ENCODE measurements around the gene NAE1.

Gene NAE1

DNA sequence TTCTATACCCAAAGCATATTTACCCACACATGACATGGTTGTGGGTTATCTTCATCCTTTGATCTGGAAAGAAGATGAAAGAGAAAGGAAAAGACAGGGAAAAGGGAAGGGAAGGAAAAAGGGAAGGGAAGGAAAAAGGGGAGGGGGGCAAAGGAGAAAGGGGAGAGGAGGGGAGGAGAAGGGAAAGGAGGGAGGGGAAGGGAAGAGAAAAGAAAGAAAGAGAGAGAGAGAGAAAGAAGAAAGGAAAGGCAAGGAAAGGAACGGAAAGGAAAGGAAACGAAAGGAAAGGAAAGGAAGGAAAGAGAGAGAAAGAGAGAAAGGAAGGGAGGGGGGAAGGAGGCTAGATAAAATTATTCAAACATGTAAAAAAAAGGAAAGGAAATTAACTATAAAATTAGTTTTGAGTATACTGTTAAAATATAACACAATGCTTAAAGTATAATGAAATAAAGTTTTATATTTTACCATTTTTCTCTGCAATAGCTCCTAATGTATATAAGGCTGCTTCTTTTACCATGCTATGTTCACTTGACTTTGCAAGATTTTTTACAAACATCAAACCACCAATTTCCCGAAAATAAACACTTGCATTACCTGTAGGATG, 40.5 kb downstream of the NAE1 start:
- ChIA-PET POLR2A (no interaction called here), CTCF (no interaction called here)
- no peak for TF ChIP-seq NFRKB (IDR thresholded peaks at IDR 0.05)
- TF ChIP-seq TARDBP (IDR thresholded peaks at IDR 0.05): no peak
- no peak for TF ChIP-seq FOXM1 (IDR thresholded peaks at IDR 0.05; ENCODE audit: borderline replicate concordance)
- TF ChIP-seq, protein P1, sequence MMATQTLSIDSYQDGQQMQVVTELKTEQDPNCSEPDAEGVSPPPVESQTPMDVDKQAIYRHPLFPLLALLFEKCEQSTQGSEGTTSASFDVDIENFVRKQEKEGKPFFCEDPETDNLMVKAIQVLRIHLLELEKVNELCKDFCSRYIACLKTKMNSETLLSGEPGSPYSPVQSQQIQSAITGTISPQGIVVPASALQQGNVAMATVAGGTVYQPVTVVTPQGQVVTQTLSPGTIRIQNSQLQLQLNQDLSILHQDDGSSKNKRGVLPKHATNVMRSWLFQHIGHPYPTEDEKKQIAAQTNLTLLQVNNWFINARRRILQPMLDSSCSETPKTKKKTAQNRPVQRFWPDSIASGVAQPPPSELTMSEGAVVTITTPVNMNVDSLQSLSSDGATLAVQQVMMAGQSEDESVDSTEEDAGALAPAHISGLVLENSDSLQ (IDR thresholded peaks at IDR 0.05): no peak
- TF ChIP-seq LEF1 (IDR thresholded peaks at IDR 0.05; ENCODE audit: borderline replicate concordance): no peak
- TF ChIP-seq SP1 (IDR thresholded peaks at IDR 0.05): no peak
- no peak for TF ChIP-seq SUZ12 (IDR thresholded peaks at IDR 0.05)
- TF ChIP-seq FOXA1 (IDR thresholded peaks at IDR 0.05): no peak
- TF ChIP-seq CTBP1 (IDR thresholded peaks at IDR 0.05; ENCODE audit: borderline replicate concordance): no peak
- no peak for TF ChIP-seq HDGF (IDR thresholded peaks at IDR 0.05; ENCODE audit: borderline replicate concordance)
- TF ChIP-seq ELF4 (IDR thresholded peaks at IDR 0.05): no peak
- no peak for TF ChIP-seq ARNT (IDR thresholded peaks at IDR 0.05)
- no peak for TF ChIP-seq BHLHE40 (IDR thresholded peaks at IDR 0.05; ENCODE audit: borderline replicate concordance)
- DNase-seq (ENCODE audit: extremely low spot score): no peak

DNA sequence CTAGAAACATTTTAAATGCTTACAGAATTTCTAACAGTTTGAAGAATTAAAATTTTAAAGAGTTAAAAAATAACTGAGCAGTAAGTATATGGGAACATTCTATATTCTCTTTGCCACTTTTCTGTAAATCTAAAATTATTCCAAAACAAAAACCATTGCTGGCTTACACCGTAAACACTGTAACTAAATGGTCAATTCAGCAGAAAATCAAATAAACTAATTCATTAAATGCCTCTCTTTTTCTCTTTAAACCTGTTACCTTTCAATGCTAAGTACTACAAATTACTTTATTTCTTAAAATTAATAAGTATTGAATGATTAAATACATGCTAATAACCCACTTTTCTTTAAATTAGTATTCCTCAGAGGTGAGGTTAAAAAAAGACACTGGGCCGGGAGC, 43.3 kb downstream of the NAE1 start:
- TF ChIP-seq FOXM1 (IDR thresholded peaks at IDR 0.05; ENCODE audit: borderline replicate concordance) (no peak), CTBP1 (IDR thresholded peaks at IDR 0.05; ENCODE audit: borderline replicate concordance) (no peak)
- ChIA-PET POLR2A (no interaction called here), CTCF (no interaction called here)
- no peak for DNase-seq (ENCODE audit: extremely low spot score)

DNA sequence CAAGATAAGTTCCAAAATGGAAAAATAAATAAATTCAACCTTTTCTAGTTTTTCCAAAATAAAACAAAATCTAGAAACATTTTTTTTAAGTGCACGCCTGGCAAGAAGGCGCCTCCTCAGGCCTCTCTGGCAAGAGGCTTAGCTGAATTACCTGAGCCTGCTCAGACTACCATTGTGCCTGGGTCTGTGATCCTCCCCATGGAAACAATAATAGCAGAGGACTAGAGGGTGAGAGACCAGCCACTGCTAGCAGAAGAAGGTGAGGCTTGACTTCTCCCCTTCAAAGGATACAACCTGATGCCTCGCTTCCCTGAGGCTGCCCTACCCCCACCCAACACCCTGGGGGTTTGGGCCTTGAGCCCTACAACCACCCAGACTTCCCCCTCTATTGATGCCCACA, 44.2 kb downstream of the NAE1 start:
- no peak for DNase-seq (ENCODE audit: extremely low spot score)
- TF ChIP-seq LEF1 (IDR thresholded peaks at IDR 0.05; ENCODE audit: borderline replicate concordance) (no peak), ZNF384 (IDR thresholded peaks at IDR 0.05) (no peak), L3MBTL2 (conservative IDR thresholded peaks at IDR 0.05) (no peak), FOXM1 (IDR thresholded peaks at IDR 0.05; ENCODE audit: borderline replicate concordance) (no peak), FOXA1 (IDR thresholded peaks at IDR 0.05) (no peak), ARNT (IDR thresholded peaks at IDR 0.05) (no peak), FOXK2 (IDR thresholded peaks at IDR 0.05) (no peak), TARDBP (IDR thresholded peaks at IDR 0.05) (no peak), SP1 (IDR thresholded peaks at IDR 0.05) (no peak), ELF4 (IDR thresholded peaks at IDR 0.05) (no peak), NFRKB (IDR thresholded peaks at IDR 0.05) (no peak), HDGF (IDR thresholded peaks at IDR 0.05; ENCODE audit: borderline replicate concordance) (no peak), CTBP1 (IDR thresholded peaks at IDR 0.05; ENCODE audit: borderline replicate concordance) (no peak), BHLHE40 (IDR thresholded peaks at IDR 0.05; ENCODE audit: borderline replicate concordance) (no peak), SUZ12 (IDR thresholded peaks at IDR 0.05) (no peak)
- TF ChIP-seq, protein P1 (IDR thresholded peaks at IDR 0.05): no peak
- ChIA-PET CTCF (no interaction called here), POLR2A (no interaction called here)

DNA sequence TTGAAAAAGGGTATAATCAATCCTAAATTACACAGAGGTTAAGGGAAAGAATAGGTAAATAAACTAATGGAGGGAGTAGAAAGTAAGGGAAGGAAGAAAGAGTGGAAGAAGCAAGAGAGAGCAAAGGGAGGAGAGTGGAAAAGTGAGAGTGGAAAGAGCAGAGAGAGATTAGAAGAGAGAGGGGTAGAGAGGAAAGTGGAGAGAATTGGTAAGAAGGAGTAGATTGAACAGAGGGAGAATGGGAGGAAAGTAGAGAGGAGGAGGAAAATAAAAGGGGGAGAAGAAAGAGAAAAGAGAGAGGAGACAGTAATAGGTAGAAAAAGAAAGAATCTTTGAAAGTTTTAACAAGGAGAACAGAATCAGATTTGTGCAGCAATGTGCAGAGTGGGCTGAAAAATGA, 54.3 kb downstream of the NAE1 start:
- TF ChIP-seq SUZ12 (IDR thresholded peaks at IDR 0.05) (no peak), NFRKB (IDR thresholded peaks at IDR 0.05) (no peak), FOXK2 (IDR thresholded peaks at IDR 0.05) (no peak)
- CTCF ChIA-PET: no interaction called here

DNA sequence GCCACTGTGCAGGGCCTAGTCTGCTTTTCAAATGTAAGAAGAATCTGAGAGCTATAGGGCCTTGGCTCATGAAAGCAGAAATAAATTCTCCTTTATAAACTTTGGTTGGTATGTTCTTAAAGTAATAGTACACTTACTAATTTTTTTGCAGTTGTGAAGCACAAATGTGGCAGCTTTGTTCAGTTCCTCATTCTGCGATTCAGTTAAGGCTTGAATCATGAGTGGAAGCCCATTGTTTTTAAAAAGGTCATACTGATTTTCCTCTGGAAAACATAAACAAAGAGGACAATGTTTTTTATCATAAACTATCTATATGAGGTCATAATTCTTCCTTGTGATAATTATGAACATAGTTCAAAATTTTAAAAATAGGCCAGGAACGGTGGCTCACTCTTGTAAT, 55.8 kb downstream of the NAE1 start:
- no peak for TF ChIP-seq FOXA1 (IDR thresholded peaks at IDR 0.05)
- no peak for TF ChIP-seq ZNF384 (IDR thresholded peaks at IDR 0.05)
- TF ChIP-seq SP1 (IDR thresholded peaks at IDR 0.05): no peak
- CTCF ChIA-PET: no interaction called here
- POLR2A ChIA-PET: interaction anchor here (1.3 kb wide), 1 partner anchor 55 kb away, joined by 4 read pairs; no protein-coding TSS in a partner anchor
- no peak for DNase-seq (ENCODE audit: extremely low spot score)

More for the DNA sequence above, 54.3 kb downstream of the NAE1 start:
- POLR2A ChIA-PET: interaction anchor here (2.1 kb wide), 1 partner anchor 24 kb away, joined by 6 read pairs; the partner anchor contains the start of gene DYNC1LI2
- no peak for DNase-seq (ENCODE audit: extremely low spot score)

DNA sequence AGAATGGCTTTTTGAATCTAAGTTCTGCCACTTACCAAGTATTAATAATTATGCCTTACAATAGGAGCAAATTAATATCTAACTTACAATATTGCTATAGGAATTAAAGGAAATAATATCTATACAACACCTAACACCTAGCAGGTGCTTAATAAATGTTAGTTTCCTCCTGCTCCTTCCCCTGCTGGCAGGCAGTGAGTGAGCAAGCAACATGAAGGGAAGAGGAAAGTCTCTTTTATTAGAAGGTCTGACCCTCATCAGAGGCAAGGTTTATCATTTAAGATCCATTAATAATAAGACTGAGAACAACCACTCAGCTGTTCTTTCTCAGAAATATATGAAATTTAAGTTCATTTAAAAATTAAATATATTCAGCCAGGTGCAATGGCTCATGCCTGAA, 72.7 kb downstream of the NAE1 start:
- CTCF ChIA-PET: no interaction called here
- POLR2A ChIA-PET: no interaction called here
- DNase-seq (ENCODE audit: extremely low spot score): no peak
- TF ChIP-seq, protein P1 (IDR thresholded peaks at IDR 0.05): no peak

DNA sequence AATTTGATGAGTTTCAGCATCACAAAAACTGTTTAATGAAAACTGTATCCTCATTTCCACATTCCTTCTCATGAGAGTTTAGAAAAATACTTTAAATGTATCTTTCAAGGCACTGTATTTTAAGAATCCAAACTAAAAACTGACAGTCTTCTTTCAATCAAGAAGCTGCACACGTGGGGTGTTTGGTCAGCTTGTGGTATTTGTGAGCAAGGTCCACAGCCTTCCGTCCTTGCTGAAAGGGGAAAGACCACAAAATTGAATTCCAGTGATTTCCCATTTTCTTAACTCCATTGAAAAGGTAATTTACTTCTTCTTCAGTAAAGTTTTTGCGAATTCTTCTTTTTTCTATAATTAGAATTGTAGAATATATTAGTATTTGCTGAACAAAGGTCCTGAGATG, 76.0 kb downstream of the NAE1 start:
- DNase-seq (ENCODE audit: extremely low spot score): no peak
- TF ChIP-seq LEF1 (IDR thresholded peaks at IDR 0.05; ENCODE audit: borderline replicate concordance) (no peak), FOXK2 (IDR thresholded peaks at IDR 0.05) (no peak), FOXA1 (IDR thresholded peaks at IDR 0.05) (no peak), L3MBTL2 (conservative IDR thresholded peaks at IDR 0.05) (no peak), ARNT (IDR thresholded peaks at IDR 0.05) (no peak), ELF4 (IDR thresholded peaks at IDR 0.05) (no peak), FOXM1 (IDR thresholded peaks at IDR 0.05; ENCODE audit: borderline replicate concordance) (no peak), ZNF384 (IDR thresholded peaks at IDR 0.05) (no peak), NFRKB (IDR thresholded peaks at IDR 0.05) (no peak)
- POLR2A ChIA-PET: no interaction called here
- CTCF ChIA-PET: no interaction called here

Data from HEK293T (cell line).